IMR-90 (cell line): Measurements from ENCODE around the gene ZNF195. TPM values are rescaled to one million over a fixed set of nuclear protein-coding genes. Genes with fewer than 3 reads are reported as not detected.

ENCODE experiments used
- ATAC-seq: fragments of 200-7000 bp; cut with Tn5 transposase; 2 replicates; pipeline ENCODE4 v1.9.1; 2020; ENCODE audit warnings: low read depth, mild to moderate bottlenecking, moderate library complexity
- BruUV-seq: library from RNA; stranded (reverse); fragments of 400-500 nt; replicated peaks from 2 replicates; lab custom pipeline; 2021; lab: Mats Ljungman, UMichigan
- CTCF ChIA-PET: fragments of 300-600 bp; formaldehyde crosslinking; extraction: SDS; loops from one replicate; lab custom pipeline; 2021; ENCODE audit warnings: antibody characterized with exemption; lab: Yijun Ruan, JAX
- POLR2A ChIA-PET: fragments of 300-600 bp; sonication (Branson Sonifier 250); formaldehyde crosslinking; loops from one replicate; lab custom pipeline; 2022; ENCODE audit warnings: antibody characterized with exemption; ENCODE audit not compliant: unreplicated experiment; lab: Charles Lee
- DNase-seq: peaks from one replicate; pipeline ENCODE4 v3.0.0; 2013
- H2AFZ ChIP-seq: replicated peaks from 2 replicates; pipeline ENCODE3; 2013; ENCODE audit warnings: low read length, mild to moderate bottlenecking; ENCODE audit not compliant: poor library complexity
- H2AK5ac ChIP-seq: 2 replicates; pipeline ENCODE4 v1.6.1; 2013; ENCODE audit warnings: low read depth, low read length, inconsistent platforms
- H2AK9ac ChIP-seq: replicated peaks from 2 replicates; pipeline ENCODE3; 2013; ENCODE audit warnings: mild to moderate bottlenecking, low read depth, low read length, moderate library complexity; ENCODE audit not compliant: poor library complexity
- H2BK120ac ChIP-seq: 2 replicates; pipeline ENCODE4 v1.6.1; 2013; ENCODE audit warnings: low read depth, low read length, inconsistent platforms
- H2BK15ac ChIP-seq: 3 replicates; pipeline ENCODE4 v1.6.1; 2013; ENCODE audit warnings: low read depth, low read length, inconsistent platforms
- H2BK20ac ChIP-seq: 2 replicates; pipeline ENCODE4 v1.6.1; 2013; ENCODE audit warnings: low read depth, mild to moderate bottlenecking, inconsistent platforms, low read length, moderate library complexity
- H2BK5ac ChIP-seq: 2 replicates; pipeline ENCODE4 v1.6.1; 2013; ENCODE audit warnings: mild to moderate bottlenecking, low read depth, low read length, inconsistent platforms; ENCODE audit not compliant: poor library complexity, severe bottlenecking
- H3K14ac ChIP-seq: replicated peaks from 2 replicates; pipeline ENCODE4 v1.6.1; 2013; ENCODE audit warnings: low read depth, low read length, inconsistent platforms
- H3K18ac ChIP-seq: 2 replicates; pipeline ENCODE4 v1.6.1; 2013; ENCODE audit warnings: low read depth, low read length, control low read depth
- H3K23ac ChIP-seq: 2 replicates; pipeline ENCODE4 v1.6.1; 2013; ENCODE audit warnings: low read depth, low read length, inconsistent platforms
- H3K27ac ChIP-seq: 2 replicates; pipeline ENCODE4 v1.5.1; 2013; ENCODE audit warnings: mild to moderate bottlenecking, control low read depth, low read length; ENCODE audit not compliant: insufficient read depth
- H3K27me3 ChIP-seq: 2 replicates; pipeline ENCODE4 v1.6.1; 2013; ENCODE audit warnings: low read length; ENCODE audit not compliant: control insufficient read depth, insufficient read depth
- H3K36me3 ChIP-seq: 2 replicates; pipeline ENCODE4 v1.6.1; 2013; ENCODE audit warnings: low read length, mixed read lengths; ENCODE audit not compliant: control insufficient read depth, insufficient read depth
- H3K4ac ChIP-seq: 2 replicates; pipeline ENCODE4 v1.6.1; 2013; ENCODE audit warnings: low read depth, low read length, inconsistent platforms
- H3K4me1 ChIP-seq: 2 replicates; pipeline ENCODE4 v1.6.1; 2013; ENCODE audit warnings: low read length, mixed read lengths; ENCODE audit not compliant: control insufficient read depth, insufficient read depth
- H3K4me2 ChIP-seq: 2 replicates; pipeline ENCODE4 v1.6.1; 2013; ENCODE audit warnings: low read depth, mild to moderate bottlenecking, control low read depth, low read length, moderate library complexity
- H3K4me3 ChIP-seq: 2 replicates; pipeline ENCODE4 v1.5.1; 2013; ENCODE audit warnings: low read depth, mild to moderate bottlenecking, control low read depth, low read length, moderate library complexity; ENCODE audit not compliant: insufficient read depth
- H3K56ac ChIP-seq: 2 replicates; pipeline ENCODE4 v1.6.1; 2013; ENCODE audit warnings: low read length, inconsistent platforms; ENCODE audit not compliant: insufficient read depth; ENCODE audit errors: extremely low read depth
- H3K79me1 ChIP-seq, 2 experiments: 2 replicates each; pipeline ENCODE4 v1.6.1; 2013; ENCODE audit warnings: low read length in 2 of 2, inconsistent platforms in 1 of 2, low read depth in 1 of 2
- H3K9ac ChIP-seq: 2 replicates; pipeline ENCODE4 v1.6.1; 2013; ENCODE audit warnings: low read depth, low read length, control low read depth
- H3K9me1 ChIP-seq: 2 replicates; pipeline ENCODE4 v1.6.1; 2013; ENCODE audit warnings: low read length, inconsistent platforms; ENCODE audit not compliant: insufficient read depth
- H3K9me3 ChIP-seq: 2 replicates; pipeline ENCODE4 v1.6.1; 2013; ENCODE audit warnings: low read length; ENCODE audit not compliant: control insufficient read depth, insufficient read depth
- H4K20me1 ChIP-seq: 2 replicates; pipeline ENCODE4 v1.6.1; 2013; ENCODE audit warnings: low read length, inconsistent platforms; ENCODE audit not compliant: insufficient read depth
- H4K5ac ChIP-seq: 2 replicates; pipeline ENCODE4 v1.6.1; 2013; ENCODE audit warnings: mild to moderate bottlenecking, low read depth, low read length, control low read depth
- H4K8ac ChIP-seq, 2 experiments: 2 replicates each; pipeline ENCODE4 v1.6.1; 2013; ENCODE audit warnings: low read depth in 2 of 2, low read length in 2 of 2, control low read depth in 1 of 2, inconsistent platforms in 1 of 2
- H4K91ac ChIP-seq: 2 replicates; pipeline ENCODE4 v1.6.1; 2013; ENCODE audit warnings: low read depth, low read length, inconsistent platforms; ENCODE audit not compliant: insufficient read depth
- BHLHE40 ChIP-seq: fragments of 150-350 bp; IDR thresholded peaks from 2 replicates; pipeline ENCODE4 v1.6.1; 2016; ENCODE audit warnings: mild to moderate bottlenecking, low read depth, low read length
- CHD1 ChIP-seq: IDR thresholded peaks from 2 replicates; pipeline ENCODE4 v1.6.1; 2012; ENCODE audit warnings: low read depth, low read length, improper control_type of control experiment
- MAFK ChIP-seq: IDR thresholded peaks from 2 replicates; pipeline ENCODE4 v1.6.1; 2012; ENCODE audit warnings: low read depth, low read length, improper control_type of control experiment
- MAZ ChIP-seq: IDR thresholded peaks from 2 replicates; pipeline ENCODE4 v1.6.1; 2012; ENCODE audit warnings: low read depth, mild to moderate bottlenecking, low read length, improper control_type of control experiment, moderate library complexity, borderline replicate concordance
- MXI1 ChIP-seq: IDR thresholded peaks from 2 replicates; pipeline ENCODE4 v1.6.1; 2012; ENCODE audit warnings: low read depth, mild to moderate bottlenecking, low read length, moderate library complexity, borderline replicate concordance
- SMC3 ChIP-seq: fragments of 150-350 bp; IDR thresholded peaks from 2 replicates; pipeline ENCODE4 v1.6.1; 2016; ENCODE audit warnings: low read depth, mild to moderate bottlenecking, antibody characterized with exemption, low read length, moderate library complexity
- USF2 ChIP-seq: fragments of 150-350 bp; IDR thresholded peaks from 2 replicates; pipeline ENCODE4 v1.6.1; 2017; ENCODE audit warnings: mild to moderate bottlenecking, antibody characterized with exemption, low read length, low read depth
- WGBS, 2 experiments: methylation state at CpG; one replicate each; pipeline versions ENCODE4 v1.1.5 to v1.1.7; 2013; ENCODE audit warnings: missing lambda C conversion rate in 2 of 2; ENCODE audit not compliant: insufficient read length in 1 of 2; ENCODE audit errors: extremely low coverage in 2 of 2; 5-methylcytosine and 5-hydroxymethylcytosine counted together
- dilution Hi-C: fragments of 300-500 bp; cut with HindIII; formaldehyde crosslinking; loops from one replicate; pipeline ENCODE4 v1.14.3; 2018; ENCODE audit warnings: low sequenced_read_pairs; ENCODE audit not compliant: unreplicated experiment
- in situ Hi-C: fragments of 300-500 bp; cut with MboI; formaldehyde crosslinking; loops from 3 replicates; pipeline ENCODE4 v1.14.3; 2019; ENCODE audit warnings: low sequenced_read_pairs, inconsistent platforms, mixed read lengths
- intact Hi-C: fragments of 100-400 bp; cut with micrococcal nuclease; formaldehyde crosslinking; loops from 2 replicates; pipeline ENCODE4 v1.10.0; 2022
- polyA plus RNA-seq, 3 experiments: library from polyadenylated mRNA; depleted of rRNA; stranded (reverse); fragments of >200 nt; gene quantifications; 2 replicates each; pipeline ENCODE4 v1.2.3, GENCODE V29; 2012; ENCODE audit warnings: low replicate concordance in 1 of 3
- total RNA-seq: library from RNA; depleted of rRNA; stranded (reverse); fragments of >200 nt; gene quantifications from 2 replicates; pipeline ENCODE4 v1.2.3, GENCODE V29; 2012

Gene ZNF195
- total and polyA plus RNA-seq, 2 of the 4 experiments (the other 2 are of a cell fraction) = 10.2 to 24.4 TPM

- Histone ChIP-seq H3K4me1 (peaks cover 5% of the 10 kb centered on the region), H4K20me1 (no peaks in the 10 kb centered on the region), H3K18ac (no peak overlapping the region), H2BK120ac (no peak overlapping the region), H3K56ac (no peak overlapping the region), H2BK20ac (no peak overlapping the region), H3K4ac (no peak overlapping the region), H4K5ac (no peak overlapping the region), H4K8ac (no peak overlapping the region), H2BK15ac (no peak overlapping the region; the same call in 2 of the 3 replicates), H3K14ac (no peak overlapping the region), H3K36me3 (no peaks in the 10 kb centered on the region), H3K23ac (no peak overlapping the region), H2AK9ac (no peak overlapping the region), H3K9me1 (0 out of 2 replicates have a peak, but pooled peaks cover 3% of the 10 kb centered on the region), H3K27ac (no peak overlapping the region), H2BK5ac (no peak overlapping the region), H2AFZ (no peak overlapping the region), H2AK5ac (0 out of 2 replicates have a peak overlapping the region, but pooled peaks have one; percentile 9), H3K9me3 (no peaks in the 10 kb centered on the region), H3K27me3 (no peaks in the 10 kb centered on the region), H3K9ac (no peak overlapping the region), H3K4me3 (no peak overlapping the region), H3K79me1 (no peaks in the 10 kb centered on the region), H3K4me2 (no peak overlapping the region), H4K91ac (no peak overlapping the region)
- no peak for DNase-seq
- ChIA-PET CTCF (no interaction called here), POLR2A (no interaction called here)
- no peak for TF ChIP-seq BHLHE40
- no peak for TF ChIP-seq MAFK
- TF ChIP-seq CHD1 = no peak
- TF ChIP-seq MXI1 = no peak
- TF ChIP-seq SMC3 = no peak
- no peak for TF ChIP-seq USF2
- TF ChIP-seq MAZ = no peak
- no peak for ATAC-seq
- in situ Hi-C loops = no loop called here
- dilution Hi-C loops = no loop called here
- no TSS peak for BruUV-seq
- intact Hi-C loops = no loop called here
- WGBS, 2 experiments = 25% methylated on average over 1 of the region's 1 CpG; no CpG with 5 or more reads in 1 of the 2 experiments
These were observed 39.7 kb downstream of the ZNF195 start for GRCh38 chr11:3339340-3339624.
